HG03097 (cell line): ENCODE results near the gene CLEC11A.

Experiments used
- ATAC-seq: cut with Tn5 transposase; IDR thresholded peaks from one replicate; pipeline ENCODE4 v1.9.1; 2021; ENCODE audit not compliant: unreplicated experiment, low FRiP score

CLEC11A gene

GRCh38 chr19:50703915-50704796 lies 19.0 kb upstream of the CLEC11A start:
- no peak for ATAC-seq

- no peak for ATAC-seq
These were observed 17.6 kb upstream of the CLEC11A start for GRCh38 chr19:50705422-50706019.

- ATAC-seq = no peak
These were observed 16.8 kb upstream of the CLEC11A start for GRCh38 chr19:50706387-50706786.

GRCh38 chr19:50708179-50708879 lies 14.8 kb upstream of the CLEC11A start:
- ATAC-seq = no peak

GRCh38 chr19:50710094-50710493 lies 13.1 kb upstream of the CLEC11A start:
- ATAC-seq = no peak

- ATAC-seq = no peak
These were observed 12.6 kb upstream of the CLEC11A start for GRCh38 chr19:50710612-50711011.

- no peak for ATAC-seq
These were observed 12.0 kb upstream of the CLEC11A start for GRCh38 chr19:50711196-50711595.

- ATAC-seq = no peak
These were observed 11.4 kb upstream of the CLEC11A start for GRCh38 chr19:50711805-50712204.

GRCh38 chr19:50712833-50713232 lies 10.3 kb upstream of the CLEC11A start:
- no peak for ATAC-seq

- ATAC-seq = no peak
These were observed 9.5 kb upstream of the CLEC11A start for GRCh38 chr19:50713556-50714236.

- no peak for ATAC-seq
These were observed 6.8 kb upstream of the CLEC11A start for GRCh38 chr19:50716178-50717025.

- no peak for ATAC-seq
These were observed 6.0 kb upstream of the CLEC11A start for GRCh38 chr19:50717026-50717723.

GRCh38 chr19:50717891-50718254 lies 5.3 kb upstream of the CLEC11A start:
- no peak for ATAC-seq

- no peak for ATAC-seq
These were observed 4.7 kb upstream of the CLEC11A start for GRCh38 chr19:50718255-50719118.

GRCh38 chr19:50719119-50719435 lies 4.1 kb upstream of the CLEC11A start:
- no peak for ATAC-seq

GRCh38 chr19:50719566-50719965 lies 3.6 kb upstream of the CLEC11A start, which contains the start of gene SHANK1:
Gene SHANK1, minus strand, starts transcription at chr19:50719802. Its CDS starts 2,883 bp downstream, at chr19:50716919.
- no peak for ATAC-seq

- ATAC-seq = no peak
These were observed 2.8 kb upstream of the CLEC11A start for GRCh38 chr19:50720181-50720920.

- no peak for ATAC-seq
These were observed 2.2 kb upstream of the CLEC11A start for GRCh38 chr19:50720921-50721381.
